Neutrophil (primary cell): ENCODE data around the gene RPL10.

Source experiments
- H3K27ac ChIP-seq: fragments of 200-600 bp; sonication (generic); 2 replicates; pipeline ENCODE4 v1.5.1; 2016; ENCODE audit warnings: mild to moderate bottlenecking, moderate library complexity
- H3K27me3 ChIP-seq: fragments of 200-600 bp; sonication (generic); 2 replicates; pipeline ENCODE4 v1.6.0; 2016; ENCODE audit warnings: mild to moderate bottlenecking
- H3K36me3 ChIP-seq: fragments of 200-600 bp; sonication (generic); 2 replicates; pipeline ENCODE4 v1.5.1; 2017
- H3K4me1 ChIP-seq, 2 experiments: fragments of 200-600 bp in 1 of 2; sonication (generic) in 1 of 2; 1 replicate in 1 of 2; 2 replicates in 1 of 2; pipeline versions ENCODE4 v1.5.1 to v1.6.1; 2013 to 2016; ENCODE audit warnings: low read depth in 1 of 2, low read length in 1 of 2, mild to moderate bottlenecking in 1 of 2, moderate library complexity in 1 of 2; ENCODE audit not compliant: control insufficient read depth in 1 of 2, insufficient read depth in 1 of 2
- H3K4me3 ChIP-seq, 2 experiments: fragments of 200-600 bp in 1 of 2; sonication (generic) in 1 of 2; 1 replicate in 1 of 2; 2 replicates in 1 of 2; pipeline ENCODE4 v1.5.1; 2013 to 2016; ENCODE audit warnings: low read depth in 1 of 2, low read length in 1 of 2, mild to moderate bottlenecking in 1 of 2, moderate library complexity in 1 of 2
- H3K9me3 ChIP-seq: fragments of 200-600 bp; sonication (generic); 2 replicates; pipeline ENCODE4 v1.5.1; 2016
- TF ChIP-seq, protein P1 (sequence below): fragments of 200-600 bp; sonication (generic); IDR thresholded peaks from 2 replicates; pipeline ENCODE4 v1.5.1; 2016; ENCODE audit warnings: antibody characterized with exemption

RPL10 gene

GRCh38 chrX:154351183-154352011, 46.8 kb upstream of the RPL10 start:
- Histone ChIP-seq H3K27me3 (no peaks in the 10 kb centered on the region), H3K36me3 (peaks cover 84% of the 10 kb centered on the region), H3K27ac (peak overlapping the region; percentile 15), H3K4me1 (peaks cover 5 to 11% of the 10 kb centered on the region in 2 experiments), H3K4me3 (no peak overlapping the region), H3K9me3 (no peaks in the 10 kb centered on the region)
- TF ChIP-seq, protein P1, sequence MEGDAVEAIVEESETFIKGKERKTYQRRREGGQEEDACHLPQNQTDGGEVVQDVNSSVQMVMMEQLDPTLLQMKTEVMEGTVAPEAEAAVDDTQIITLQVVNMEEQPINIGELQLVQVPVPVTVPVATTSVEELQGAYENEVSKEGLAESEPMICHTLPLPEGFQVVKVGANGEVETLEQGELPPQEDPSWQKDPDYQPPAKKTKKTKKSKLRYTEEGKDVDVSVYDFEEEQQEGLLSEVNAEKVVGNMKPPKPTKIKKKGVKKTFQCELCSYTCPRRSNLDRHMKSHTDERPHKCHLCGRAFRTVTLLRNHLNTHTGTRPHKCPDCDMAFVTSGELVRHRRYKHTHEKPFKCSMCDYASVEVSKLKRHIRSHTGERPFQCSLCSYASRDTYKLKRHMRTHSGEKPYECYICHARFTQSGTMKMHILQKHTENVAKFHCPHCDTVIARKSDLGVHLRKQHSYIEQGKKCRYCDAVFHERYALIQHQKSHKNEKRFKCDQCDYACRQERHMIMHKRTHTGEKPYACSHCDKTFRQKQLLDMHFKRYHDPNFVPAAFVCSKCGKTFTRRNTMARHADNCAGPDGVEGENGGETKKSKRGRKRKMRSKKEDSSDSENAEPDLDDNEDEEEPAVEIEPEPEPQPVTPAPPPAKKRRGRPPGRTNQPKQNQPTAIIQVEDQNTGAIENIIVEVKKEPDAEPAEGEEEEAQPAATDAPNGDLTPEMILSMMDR, result no peak

- H3K27ac ChIP-seq, result no peak overlapping the region
- TF ChIP-seq, protein P1, result no peak
- H3K9me3 ChIP-seq, result no peaks in the 10 kb centered on the region
- peaks cover 5 to 11% of the 10 kb centered on the region in 2 experiments for H3K4me1 ChIP-seq
- H3K27me3 ChIP-seq, result no peaks in the 10 kb centered on the region
- no peak overlapping the region for H3K4me3 ChIP-seq
- H3K36me3 ChIP-seq, result peaks cover 90% of the 10 kb centered on the region
Measured at GRCh38 chrX:154352012-154352401, 46.2 kb upstream of the RPL10 start.

- H3K9me3 ChIP-seq, result no peaks in the 10 kb centered on the region
- H3K27ac ChIP-seq, result no peak overlapping the region
- TF ChIP-seq, protein P1, result no peak
- H3K36me3 ChIP-seq, result peaks cover 95% of the 10 kb centered on the region
- H3K27me3 ChIP-seq, result no peaks in the 10 kb centered on the region
- peaks cover under 1 to 7% of the 10 kb centered on the region in 2 experiments for H3K4me1 ChIP-seq
- no peak overlapping the region for H3K4me3 ChIP-seq
Measured at GRCh38 chrX:154352466-154352865, 45.7 kb upstream of the RPL10 start.

DNA sequence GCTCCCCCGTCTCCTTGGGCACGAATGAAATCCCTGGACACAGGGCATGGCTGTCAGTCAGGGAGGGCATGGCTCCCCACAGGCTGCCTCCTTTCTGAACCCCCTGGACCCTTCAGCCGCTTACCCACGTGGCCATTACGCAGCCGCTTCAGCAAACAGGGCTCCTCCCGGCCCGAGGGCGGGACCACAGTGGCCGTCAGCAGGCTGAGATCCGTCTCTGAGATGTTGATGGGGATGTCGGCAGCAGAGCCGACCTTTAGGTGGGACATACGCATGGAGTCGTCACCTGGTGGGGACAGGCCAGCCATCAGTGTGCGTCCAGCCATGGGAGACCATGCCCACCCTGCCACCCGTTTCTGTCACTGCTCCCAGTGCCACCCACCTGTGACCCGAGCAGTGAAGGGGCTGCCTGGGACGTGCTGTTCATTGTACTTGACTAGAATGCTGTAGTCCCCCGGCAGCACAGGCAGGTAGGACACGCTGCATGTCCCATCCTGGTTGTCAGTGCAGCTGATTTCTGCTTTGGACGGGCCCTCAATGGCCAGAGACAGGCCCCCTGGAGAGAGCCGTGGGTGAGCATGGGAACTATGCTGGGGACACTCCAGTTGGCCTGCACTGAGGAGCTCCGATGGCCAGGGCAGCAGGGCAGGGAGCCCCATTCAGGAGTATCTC, 44.9 kb upstream of the RPL10 start:
- no peak overlapping the region for H3K27ac ChIP-seq
- H3K4me3 ChIP-seq, result no peak overlapping the region
- peaks cover 0 to 5% of the 10 kb centered on the region in 2 experiments for H3K4me1 ChIP-seq
- H3K9me3 ChIP-seq, result no peaks in the 10 kb centered on the region
- H3K27me3 ChIP-seq, result no peaks in the 10 kb centered on the region
- TF ChIP-seq, protein P1, result no peak
- peaks cover 100% of the 10 kb centered on the region for H3K36me3 ChIP-seq

DNA sequence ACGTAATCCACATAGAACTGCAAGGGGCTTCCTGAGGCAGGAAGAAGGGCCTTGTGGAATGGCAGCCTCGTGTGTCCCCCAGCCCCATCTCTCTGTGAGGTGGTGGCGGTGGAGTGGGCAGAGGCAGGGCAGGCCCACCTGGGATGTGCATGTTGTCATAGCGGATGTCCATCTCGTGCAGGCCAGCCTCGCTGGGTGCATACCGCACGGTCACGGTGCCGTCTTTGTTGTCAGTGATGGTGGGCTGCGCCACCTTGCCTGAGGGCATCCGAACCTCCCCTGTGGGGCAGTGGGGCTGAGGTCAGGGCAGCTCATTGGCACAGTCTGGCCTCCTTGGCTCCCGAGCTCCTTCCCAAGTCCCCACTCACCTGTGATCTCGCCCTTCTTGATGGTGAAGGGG, 44.2 kb upstream of the RPL10 start:
- Histone ChIP-seq H3K9me3 (no peaks in the 10 kb centered on the region), H3K36me3 (peaks cover 100% of the 10 kb centered on the region), H3K27me3 (no peaks in the 10 kb centered on the region), H3K4me1 (peaks cover 0 to 5% of the 10 kb centered on the region in 2 experiments), H3K27ac (no peak overlapping the region), H3K4me3 (no peak overlapping the region)
- TF ChIP-seq, protein P1, result no peak
